Upper lobe of left lung (tissue), 6 donors: ENCODE measurements around the gene DBH. TPM values are rescaled to one million over a fixed set of nuclear protein-coding genes. Genes with fewer than 3 reads are reported as not detected.

Experiments
- ATAC-seq, 2 donors: fragments of 200-7000 bp; cut with Tn5 transposase; one replicate each; pipeline ENCODE4 v1.9.1; 2022; ENCODE audit warnings: mild to moderate bottlenecking in 2 of 2, moderate library complexity in 2 of 2; ENCODE audit not compliant: low FRiP score in 2 of 2
- DNase-seq, 2 donors: peaks; one replicate each; pipeline ENCODE4 v3.0.0-alpha.2; 2019 to 2020
- H3K27ac ChIP-seq, 4 donors: fragments of 200-600 bp; sonication (generic); one replicate each; pipeline ENCODE4 v1.5.1; 2016 to 2019
- H3K27me3 ChIP-seq, 4 donors: fragments of 200-600 bp; sonication (generic); one replicate each; pipeline ENCODE4 v1.5.1; 2017 to 2019
- H3K36me3 ChIP-seq, 4 donors: fragments of 200-600 bp; sonication (generic); one replicate each; pipeline ENCODE4 v1.5.1; 2016 to 2019
- H3K4me1 ChIP-seq, 4 donors: fragments of 200-600 bp; sonication (generic); one replicate each; pipeline ENCODE4 v1.5.1; 2018 to 2019
- H3K4me3 ChIP-seq, 4 donors: fragments of 200-600 bp; sonication (generic); one replicate each; pipeline ENCODE4 v1.5.1; 2017 to 2019; ENCODE audit warnings: mild to moderate bottlenecking in 2 of 4, moderate library complexity in 1 of 4
- H3K9me3 ChIP-seq, 4 donors: fragments of 200-600 bp; sonication (generic); one replicate each; pipeline ENCODE4 v1.5.1; 2018 to 2019
- CTCF ChIP-seq, 6 experiments: fragments of 450-650 bp in 4 of 6; fragments of 200-600 bp in 2 of 6; sonication (generic) in 2 of 6; IDR thresholded peaks; one replicate each; pipeline ENCODE4 v1.5.1; 2016 to 2019; ENCODE audit warnings: antibody characterized with exemption in 6 of 6
- EP300 ChIP-seq, 4 donors: sonication (generic); formaldehyde crosslinking; IDR thresholded peaks; one replicate each; pipeline ENCODE4 v1.5.1; 2017; ENCODE audit warnings: antibody characterized with exemption in 4 of 4, control low read depth in 2 of 4
- POLR2A ChIP-seq, 4 donors: fragments of 450-650 bp; IDR thresholded peaks; one replicate each; pipeline ENCODE4 v1.5.1; 2016 to 2017; ENCODE audit warnings: antibody characterized with exemption in 4 of 4, mild to moderate bottlenecking in 2 of 4
- POLR2AphosphoS5 ChIP-seq, 2 donors: sonication (generic); formaldehyde crosslinking; IDR thresholded peaks; one replicate each; pipeline ENCODE4 v1.5.1; 2017; ENCODE audit warnings: antibody characterized with exemption in 2 of 2
- WGBS, 2 donors: methylation state at CpG; one replicate each; pipeline ENCODE4 v1.1.5; 2017 to 2018; 5-methylcytosine and 5-hydroxymethylcytosine counted together
- total RNA-seq, 6 donors: library from RNA; depleted of rRNA in 4 of 6; stranded (reverse); fragments of >200 nt in 4 of 6; gene quantifications; one replicate each; pipeline versions ENCODE4 v1.1.0 to v1.2.1, GENCODE V29; 2016 to 2021
- donor health status: DM: no; HTN: no; CAD: no; lungs with moderate emphysema.
- donor health status: DM: no; HTN: yes; CAD: no; lungs with severe emphysema.

DBH gene
- total RNA-seq, 6 donors from 2014 or later, result 0.27 TPM; not detected in 5

GRCh38 chr9:133694686-133695085, 58.5 kb downstream of the DBH start:
- Histone ChIP-seq H3K27ac (no peak overlapping the region), H3K27me3 (no peaks in the 10 kb centered on the region), H3K4me1 (peaks cover 0 to 3% (median 0%) of the 10 kb centered on the region in 4 donors), H3K4me3 (no peak overlapping the region), H3K36me3 (no peaks in the 10 kb centered on the region), H3K9me3 (no peaks in the 10 kb centered on the region)
- no peak for TF ChIP-seq CTCF (IDR thresholded peaks at IDR 0.05)
- TF ChIP-seq POLR2AphosphoS5 (IDR thresholded peaks at IDR 0.05), result no peak
- TF ChIP-seq POLR2A (IDR thresholded peaks at IDR 0.05), result no peak
- no peak for TF ChIP-seq EP300 (IDR thresholded peaks at IDR 0.05)
- 65 to 97% methylated on average over 3 of the region's 3 CpGs for WGBS, 2 donors
- no peak for ATAC-seq
- no peak for DNase-seq

- no peak for TF ChIP-seq EP300 (IDR thresholded peaks at IDR 0.05)
- TF ChIP-seq POLR2A (IDR thresholded peaks at IDR 0.05), result no peak
- TF ChIP-seq CTCF (IDR thresholded peaks at IDR 0.05), result no peak
- no peak for TF ChIP-seq POLR2AphosphoS5 (IDR thresholded peaks at IDR 0.05)
- H3K27me3 ChIP-seq, result no peaks in the 10 kb centered on the region
- H3K27ac ChIP-seq, result no peak overlapping the region
- ATAC-seq (no peak), DNase-seq (no peak)
- peaks cover 3 to 5% (median 4%) of the 10 kb centered on the region in 4 donors for H3K4me1 ChIP-seq
- H3K9me3 ChIP-seq, result no peaks in the 10 kb centered on the region
- H3K36me3 ChIP-seq, result no peaks in the 10 kb centered on the region
- no peak overlapping the region for H3K4me3 ChIP-seq
- WGBS, 2 donors, result 87 to 88% methylated on average over 6 to 12 of the region's 12 CpGs
These were observed 59.9 kb downstream of the DBH start for GRCh38 chr9:133696071-133696472.

- Histone ChIP-seq H3K27ac (no peak overlapping the region), H3K9me3 (no peaks in the 10 kb centered on the region), H3K4me3 (no peak overlapping the region), H3K36me3 (no peaks in the 10 kb centered on the region), H3K27me3 (no peaks in the 10 kb centered on the region), H3K4me1 (peaks cover 11 to 24% (median 18%) of the 10 kb centered on the region in 4 donors)
- 93 to 95% methylated on average over 6 of the region's 6 CpGs for WGBS, 2 donors
- TF ChIP-seq POLR2AphosphoS5 (IDR thresholded peaks at IDR 0.05), result no peak
- no peak for TF ChIP-seq POLR2A (IDR thresholded peaks at IDR 0.05)
- no peak for TF ChIP-seq EP300 (IDR thresholded peaks at IDR 0.05)
- TF ChIP-seq CTCF (IDR thresholded peaks at IDR 0.05), result no peak
- DNase-seq (no peak), ATAC-seq (no peak)
These were observed 63.4 kb downstream of the DBH start for GRCh38 chr9:133699546-133699945.

- no peak for TF ChIP-seq EP300 (IDR thresholded peaks at IDR 0.05)
- no peak for TF ChIP-seq POLR2AphosphoS5 (IDR thresholded peaks at IDR 0.05)
- ATAC-seq (no peak), DNase-seq (no peak)
- H3K4me3 ChIP-seq, result no peak overlapping the region
- 40 to 44% methylated on average over 3 to 4 of the region's 4 CpGs for WGBS, 2 donors
- H3K4me1 ChIP-seq, result peaks cover 11 to 24% (median 18%) of the 10 kb centered on the region in 4 donors
- H3K27ac ChIP-seq, result peak overlapping the region in 1 of 4 donors; percentile 73
- H3K27me3 ChIP-seq, result no peaks in the 10 kb centered on the region
- no peaks in the 10 kb centered on the region for H3K9me3 ChIP-seq
- no peaks in the 10 kb centered on the region for H3K36me3 ChIP-seq
These were observed 64.7 kb downstream of the DBH start for GRCh38 chr9:133700819-133701320.

GRCh38 chr9:133701321-133701980, 65.3 kb downstream of the DBH start:
- Histone ChIP-seq H3K4me3 (no peak overlapping the region), H3K27ac (peak overlapping the region in 3 of 4 donors; percentile 8 to 73 (median 58)), H3K4me1 (peaks cover 11 to 24% (median 18%) of the 10 kb centered on the region in 4 donors), H3K36me3 (no peaks in the 10 kb centered on the region), H3K9me3 (no peaks in the 10 kb centered on the region), H3K27me3 (no peaks in the 10 kb centered on the region)
- ATAC-seq (no peak), DNase-seq (peak in 1 of 2 donors; percentile 77)
- TF ChIP-seq POLR2A (IDR thresholded peaks at IDR 0.05) (no peak), POLR2AphosphoS5 (IDR thresholded peaks at IDR 0.05) (no peak), CTCF (IDR thresholded peaks at IDR 0.05) (no peak), EP300 (IDR thresholded peaks at IDR 0.05) (no peak)
- 67 to 78% methylated on average over 9 to 31 of the region's 33 CpGs for WGBS, 2 donors
